CD14-positive monocyte (primary cell): ENCODE data around the gene SLC2A4RG. TPM values are rescaled to one million over a fixed set of nuclear protein-coding genes. Genes with fewer than 3 reads are reported as not detected.

Experiments
- DNase-seq, 3 donors: peaks; one replicate each; pipeline ENCODE4 v3.0.0-alpha.2; 2011 to 2022
- H2AFZ ChIP-seq: 2 replicates; pipeline ENCODE4 v1.6.0; 2012; ENCODE audit warnings: mild to moderate bottlenecking, low read depth, low read length, inconsistent platforms; ENCODE audit not compliant: insufficient read depth, poor library complexity, severe bottlenecking
- H3K27ac ChIP-seq, 2 donors: 1 replicate in 1 of 2; 2 replicates in 1 of 2; pipeline ENCODE4 v1.5.1; 2012 to 2013; ENCODE audit warnings: low read length in 2 of 2, control low read depth in 1 of 2, inconsistent platforms in 1 of 2, low read depth in 1 of 2, mild to moderate bottlenecking in 1 of 2
- H3K27me3 ChIP-seq, 2 donors: one replicate each; pipeline versions ENCODE4 v1.6.0 to v1.6.1; 2011 to 2013; ENCODE audit warnings: low read length in 2 of 2; ENCODE audit not compliant: control insufficient read depth in 2 of 2, insufficient read depth in 2 of 2
- H3K36me3 ChIP-seq, 2 donors: replicated peaks in 1 of 2; 1 replicate in 1 of 2; 2 replicates in 1 of 2; pipeline versions ENCODE4 v1.5.1 to v1.6.1; 2012 to 2013; ENCODE audit warnings: low read length in 2 of 2, control low read depth in 1 of 2, inconsistent platforms in 1 of 2, mild to moderate bottlenecking in 1 of 2; ENCODE audit not compliant: insufficient read depth in 2 of 2, control insufficient read depth in 1 of 2
- H3K4me1 ChIP-seq, 2 donors: 1 replicate in 1 of 2; 2 replicates in 1 of 2; pipeline versions ENCODE4 v1.5.1 to v1.6.1; 2012 to 2013; ENCODE audit warnings: low read length in 2 of 2, control low read depth in 1 of 2, inconsistent platforms in 1 of 2, mild to moderate bottlenecking in 1 of 2, moderate library complexity in 1 of 2; ENCODE audit not compliant: insufficient read depth in 2 of 2, control insufficient read depth in 1 of 2
- H3K4me2 ChIP-seq: replicated peaks from 2 replicates; pipeline ENCODE3; 2012; ENCODE audit warnings: low read length, moderate library complexity, mild to moderate bottlenecking; ENCODE audit not compliant: poor library complexity, severe bottlenecking; ENCODE audit errors: extremely low read depth
- H3K4me3 ChIP-seq, 3 experiments: fragments of 200-600 bp in 1 of 3; sonication (generic) in 1 of 3; replicated peaks in 1 of 3; 1 replicate in 2 of 3; 2 replicates in 1 of 3; pipeline ENCODE4 v1.5.1; 2011 to 2013; ENCODE audit warnings: low read length in 3 of 3, mild to moderate bottlenecking in 3 of 3, control low read depth in 2 of 3, low read depth in 2 of 3, inconsistent platforms in 1 of 3, moderate library complexity in 1 of 3
- H3K79me2 ChIP-seq: 2 replicates; pipeline ENCODE4 v1.6.0; 2012; ENCODE audit warnings: mild to moderate bottlenecking, control low read depth, inconsistent platforms, low read length, moderate library complexity; ENCODE audit not compliant: insufficient read depth
- H3K9ac ChIP-seq: 2 replicates; pipeline ENCODE4 v1.6.0; 2017; ENCODE audit warnings: low read length, mild to moderate bottlenecking; ENCODE audit not compliant: insufficient read depth, poor library complexity, severe bottlenecking
- H3K9me3 ChIP-seq, 2 donors: replicated peaks in 1 of 2; 1 replicate in 1 of 2; 2 replicates in 1 of 2; pipeline versions ENCODE4 v1.5.1 to v1.6.1; 2012 to 2013; ENCODE audit warnings: low read length in 2 of 2, control low read depth in 1 of 2; ENCODE audit not compliant: control insufficient read depth in 1 of 2, insufficient read depth in 1 of 2
- H4K20me1 ChIP-seq: 2 replicates; pipeline ENCODE4 v1.6.0; 2012; ENCODE audit warnings: mild to moderate bottlenecking, low read length, control low read depth, moderate library complexity; ENCODE audit not compliant: insufficient read depth
- H3K27ac Mint-ChIP-seq, 7 donors: one replicate each; pipeline ENCODE4 v1.8.0; 2020; ENCODE audit warnings: mild to moderate bottlenecking in 7 of 7, mixed read lengths in 7 of 7, moderate library complexity in 6 of 7, inconsistent platforms in 2 of 7
- H3K27me3 Mint-ChIP-seq, 3 donors: one replicate each; pipeline ENCODE4 v1.8.0; 2021 to 2022; ENCODE audit warnings: low read depth in 3 of 3, mild to moderate bottlenecking in 3 of 3, mixed read lengths in 3 of 3, moderate library complexity in 3 of 3, inconsistent platforms in 1 of 3
- H3K36me3 Mint-ChIP-seq, 2 donors: one replicate each; pipeline ENCODE4 v1.8.0; 2020; ENCODE audit warnings: mixed read lengths in 2 of 2, inconsistent platforms in 1 of 2, mild to moderate bottlenecking in 1 of 2
- H3K4me1 Mint-ChIP-seq: one replicate; pipeline ENCODE4 v1.8.0; 2020; ENCODE audit warnings: mild to moderate bottlenecking, mixed read lengths
- H3K4me3 Mint-ChIP-seq, 2 donors: one replicate each; pipeline ENCODE4 v1.8.0; 2020; ENCODE audit warnings: mild to moderate bottlenecking in 2 of 2, mixed read lengths in 2 of 2, moderate library complexity in 1 of 2
- H3K9me3 Mint-ChIP-seq, 7 donors: one replicate each; pipeline ENCODE4 v1.8.0; 2020 to 2022; ENCODE audit warnings: mixed read lengths in 7 of 7, mild to moderate bottlenecking in 6 of 7, moderate library complexity in 6 of 7, inconsistent platforms in 2 of 7
- CTCF ChIP-seq: fragments of 200-600 bp; IDR thresholded peaks from one replicate; pipeline ENCODE4 v1.8.0; 2022; ENCODE audit warnings: antibody characterized with exemption, mild to moderate bottlenecking
- WGBS: methylation state at CpG from one replicate; pipeline ENCODE4 v1.1.5; 2013; ENCODE audit warnings: missing lambda C conversion rate; ENCODE audit not compliant: insufficient coverage; 5-methylcytosine and 5-hydroxymethylcytosine counted together
- intact Hi-C, 2 donors: fragments of 100-400 bp; cut with micrococcal nuclease; formaldehyde crosslinking; loops; one replicate each; pipeline versions ENCODE4 v1.15.0 to v1.15.1; 2023
- polyA plus RNA-seq, 3 donors: library from polyadenylated mRNA; depleted of rRNA in 1 of 3; unstranded in 2 of 3; stranded (reverse) in 1 of 3; fragments of 300-500 nt in 2 of 3; fragments of >200 nt in 1 of 3; fragmentation: Illumina TruSeq in 2 of 3; gene quantifications; 1 replicate in 2 of 3; 2 replicates in 1 of 3; pipeline ENCODE4 v1.2.3, GENCODE V29; 2012 to 2021

The SLC2A4RG gene
- polyA plus RNA-seq, 3 donors: 0.46 to 21.0 (median 1.5) TPM

GRCh38 chr20:63745961-63746731 is 6.6 kb downstream of the SLC2A4RG start:
- peaks cover 1 to 3% (median 2%) of the 10 kb centered on the region in 3 donors for H3K27me3 Mint-ChIP-seq
- no peak overlapping the region for H2AFZ ChIP-seq
- H3K4me3 ChIP-seq: no peak overlapping the region
- no peaks in the 10 kb centered on the region for H3K9me3 Mint-ChIP-seq
- H3K27ac ChIP-seq: no peak overlapping the region
- TF ChIP-seq CTCF: no peak
- no peak overlapping the region for H3K4me2 ChIP-seq
- H3K9ac ChIP-seq: no peak overlapping the region
- peaks cover 4% of the 10 kb centered on the region for H4K20me1 ChIP-seq
- H3K36me3 Mint-ChIP-seq: peaks cover 2 to 8% of the 10 kb centered on the region in 2 donors
- intact Hi-C loops: no loop called here
- H3K4me3 Mint-ChIP-seq: no peak overlapping the region
- no peaks in the 10 kb centered on the region for H3K27me3 ChIP-seq
- H3K27ac Mint-ChIP-seq: no peak overlapping the region
- H3K79me2 ChIP-seq: peaks cover 5% of the 10 kb centered on the region
- DNase-seq: no peak
- H3K36me3 ChIP-seq: peaks cover 0 to 9% of the 10 kb centered on the region in 2 donors
- WGBS: 96% methylated on average over 21 of the region's 26 CpGs
- no peaks in the 10 kb centered on the region for H3K9me3 ChIP-seq
- peaks cover 5 to 6% of the 10 kb centered on the region in 2 donors for H3K4me1 ChIP-seq
- H3K4me1 Mint-ChIP-seq: peaks cover 1% of the 10 kb centered on the region

- Mint-ChIP-seq H3K9me3 (no peaks in the 10 kb centered on the region), H3K27me3 (peaks cover 2 to 4% (median 3%) of the 10 kb centered on the region in 3 donors), H3K27ac (no peak overlapping the region), H3K4me1 (no peaks in the 10 kb centered on the region), H3K4me3 (no peak overlapping the region), H3K36me3 (peaks cover 2 to 8% of the 10 kb centered on the region in 2 donors)
- H3K79me2 ChIP-seq: no peaks in the 10 kb centered on the region
- H3K4me1 ChIP-seq: no peaks in the 10 kb centered on the region
- H3K36me3 ChIP-seq: peaks cover 0 to 9% of the 10 kb centered on the region in 2 donors
- H3K4me3 ChIP-seq: no peak overlapping the region
- DNase-seq: no peak
- no peak overlapping the region for H2AFZ ChIP-seq
- no peak overlapping the region for H3K27ac ChIP-seq
- no peak overlapping the region for H3K9ac ChIP-seq
- H3K9me3 ChIP-seq: no peaks in the 10 kb centered on the region
- no peak overlapping the region for H3K4me2 ChIP-seq
- no peak for TF ChIP-seq CTCF
- no peaks in the 10 kb centered on the region for H4K20me1 ChIP-seq
- intact Hi-C loops: no loop called here
- no peaks in the 10 kb centered on the region for H3K27me3 ChIP-seq
- 96% methylated on average over 36 of the region's 47 CpGs for WGBS
These were observed 7.3 kb downstream of the SLC2A4RG start for GRCh38 chr20:63746751-63747315.
